NCI-H446 (cell line): ENCODE results near the gene NOSTRIN.
"Not testable (repeated sequence)": the region's sequence is repeated elsewhere in the genome, so short reads cannot be mapped to it uniquely, and the experiment has no call there.

Source experiments
- DNase-seq, 2 experiments: peaks; one replicate each; lab custom pipeline; 2025; lab: John Stamatoyannopoulos, UW

NOSTRIN gene, protein sequence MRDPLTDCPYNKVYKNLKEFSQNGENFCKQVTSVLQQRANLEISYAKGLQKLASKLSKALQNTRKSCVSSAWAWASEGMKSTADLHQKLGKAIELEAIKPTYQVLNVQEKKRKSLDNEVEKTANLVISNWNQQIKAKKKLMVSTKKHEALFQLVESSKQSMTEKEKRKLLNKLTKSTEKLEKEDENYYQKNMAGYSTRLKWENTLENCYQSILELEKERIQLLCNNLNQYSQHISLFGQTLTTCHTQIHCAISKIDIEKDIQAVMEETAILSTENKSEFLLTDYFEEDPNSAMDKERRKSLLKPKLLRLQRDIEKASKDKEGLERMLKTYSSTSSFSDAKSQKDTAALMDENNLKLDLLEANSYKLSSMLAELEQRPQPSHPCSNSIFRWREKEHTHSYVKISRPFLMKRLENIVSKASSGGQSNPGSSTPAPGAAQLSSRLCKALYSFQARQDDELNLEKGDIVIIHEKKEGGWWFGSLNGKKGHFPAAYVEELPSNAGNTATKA

GRCh38 chr2:168801961-168802858 lies at the start of gene NOSTRIN:
TSS of gene NOSTRIN (plus strand) at chr2:168802637. CDS start at chr2:168802647, 10 bp downstream.
- DNase-seq, result no peak

- DNase-seq, result no peak
Measured at GRCh38 chr2:168753765-168754329, 48.6 kb upstream of the NOSTRIN start.

DNA sequence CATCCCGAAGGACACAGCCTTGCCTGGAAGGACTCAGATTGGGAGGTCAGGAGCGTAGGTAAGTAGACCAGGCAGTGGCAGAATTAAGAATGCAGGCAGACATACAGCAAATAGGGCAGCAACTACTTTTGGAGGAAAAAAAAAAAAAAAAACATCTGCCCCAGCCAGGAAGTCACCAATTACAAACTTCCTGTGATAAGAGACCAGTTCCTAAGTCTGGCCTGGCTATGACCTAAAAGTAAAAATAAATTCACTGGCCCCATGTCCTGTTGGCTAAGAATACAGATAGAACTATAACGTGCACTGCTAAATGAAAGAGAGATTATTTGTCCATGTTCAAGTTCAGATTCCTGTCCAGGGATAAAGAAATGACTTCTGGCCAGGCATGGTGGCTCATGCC lies 45.2 kb upstream of the NOSTRIN start:
- no peak for DNase-seq

DNA sequence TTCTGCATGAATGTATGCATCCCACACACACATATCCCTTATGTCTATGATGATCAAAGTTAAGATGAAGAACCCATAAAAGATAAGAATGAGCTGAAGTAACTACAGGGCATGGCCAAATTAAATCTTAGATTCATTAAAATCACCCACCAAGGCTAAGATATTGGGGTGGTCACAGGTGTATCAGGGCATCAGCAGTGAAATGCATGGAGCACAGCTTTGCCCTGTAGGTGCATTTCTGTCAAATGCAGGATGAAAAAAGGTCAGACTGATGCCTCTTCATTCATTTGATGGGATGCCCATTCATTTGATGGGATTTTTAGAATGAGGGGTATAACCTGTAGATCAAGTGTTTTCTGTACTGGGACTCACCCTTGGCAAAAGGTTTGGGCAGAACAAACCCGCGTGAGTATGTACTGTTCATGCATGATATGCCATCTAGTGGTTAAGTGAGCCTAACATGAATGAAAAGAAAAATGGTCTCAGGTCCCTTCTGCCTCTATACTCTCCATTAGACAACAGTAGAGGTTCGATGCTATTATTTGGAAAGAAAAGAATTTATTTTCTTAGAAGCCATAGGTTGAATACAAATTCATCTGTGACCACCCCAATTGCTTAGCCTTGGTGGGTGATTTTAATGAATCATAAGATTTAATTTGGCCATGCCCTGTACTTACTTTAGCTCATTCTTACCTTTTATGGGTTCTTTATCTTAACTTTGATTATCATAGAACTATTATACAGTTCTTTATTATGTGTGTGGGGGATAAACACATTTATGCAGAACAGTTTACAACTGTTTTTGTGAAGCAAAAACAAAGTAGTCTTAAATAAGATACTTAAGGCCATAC lies 43.2 kb upstream of the NOSTRIN start:
- peak; percentile 46 to 61 for DNase-seq

DNA sequence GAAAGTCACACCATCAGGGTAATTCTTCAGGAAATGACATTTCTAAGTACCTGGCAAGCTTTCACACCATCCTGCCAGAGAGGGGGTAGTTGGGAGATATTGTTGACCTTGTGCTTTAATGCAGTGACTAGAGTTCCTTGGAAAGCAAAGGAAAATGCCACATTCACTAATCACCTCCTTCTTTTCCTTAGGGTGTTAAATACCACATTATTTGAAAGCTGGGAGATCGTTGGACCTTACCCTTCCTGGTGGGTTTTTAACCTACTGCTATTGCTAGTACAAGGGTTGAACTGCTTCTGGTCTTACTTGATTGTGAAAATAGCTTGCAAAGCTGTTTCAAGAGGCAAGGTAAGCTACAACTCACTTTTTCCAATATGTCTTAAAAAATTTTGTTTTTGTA lies 37.0 kb upstream of the NOSTRIN start:
- no peak for DNase-seq

GRCh38 chr2:168766600-168766999 lies 35.8 kb upstream of the NOSTRIN start:
- no peak for DNase-seq

DNA sequence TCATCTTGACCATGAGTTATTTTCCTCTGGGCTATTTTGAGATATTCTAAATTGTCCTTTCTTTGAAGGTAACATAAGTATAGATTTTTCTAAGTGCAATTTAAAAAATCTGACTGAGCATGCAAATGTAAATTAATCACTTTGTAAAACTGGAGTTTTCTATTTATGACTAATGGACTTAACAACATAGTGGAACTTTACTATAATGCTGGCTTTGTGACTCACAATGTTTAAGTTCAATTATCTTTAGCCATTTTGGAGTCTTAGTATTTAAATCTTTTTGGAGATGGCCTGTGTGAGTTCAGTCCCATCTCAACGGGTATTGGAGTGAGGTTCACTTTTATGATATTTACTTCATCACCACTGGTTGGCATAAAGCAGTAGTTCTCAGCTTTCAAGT lies 35.2 kb upstream of the NOSTRIN start:
- DNase-seq, result no peak

- not testable (repeated sequence) for DNase-seq
Measured at GRCh38 chr2:168768357-168768756, 34.1 kb upstream of the NOSTRIN start.

- DNase-seq, result no peak
Measured at GRCh38 chr2:168770796-168771195, 31.6 kb upstream of the NOSTRIN start.

DNA sequence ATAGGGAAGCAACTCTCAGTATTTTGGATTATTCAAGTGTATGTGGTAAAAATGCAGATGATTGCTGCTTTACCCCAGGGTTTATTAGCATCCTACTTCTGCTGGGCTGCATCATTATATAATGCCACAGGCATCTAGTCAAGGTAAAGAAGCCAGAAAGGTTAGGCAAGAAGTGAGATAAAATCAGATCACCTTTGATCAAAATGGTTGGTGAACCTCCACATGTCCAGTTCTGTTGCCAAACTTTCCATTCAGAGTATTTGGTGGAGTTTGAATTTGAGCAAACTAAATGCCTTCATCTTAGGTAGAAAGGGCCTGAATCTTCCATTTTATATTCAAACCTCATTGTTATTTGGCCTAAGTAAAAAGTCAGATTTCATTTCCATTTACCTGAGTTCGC lies 29.7 kb upstream of the NOSTRIN start:
- no peak for DNase-seq

GRCh38 chr2:168773128-168773527 lies 29.3 kb upstream of the NOSTRIN start:
- DNase-seq, result no peak

DNA sequence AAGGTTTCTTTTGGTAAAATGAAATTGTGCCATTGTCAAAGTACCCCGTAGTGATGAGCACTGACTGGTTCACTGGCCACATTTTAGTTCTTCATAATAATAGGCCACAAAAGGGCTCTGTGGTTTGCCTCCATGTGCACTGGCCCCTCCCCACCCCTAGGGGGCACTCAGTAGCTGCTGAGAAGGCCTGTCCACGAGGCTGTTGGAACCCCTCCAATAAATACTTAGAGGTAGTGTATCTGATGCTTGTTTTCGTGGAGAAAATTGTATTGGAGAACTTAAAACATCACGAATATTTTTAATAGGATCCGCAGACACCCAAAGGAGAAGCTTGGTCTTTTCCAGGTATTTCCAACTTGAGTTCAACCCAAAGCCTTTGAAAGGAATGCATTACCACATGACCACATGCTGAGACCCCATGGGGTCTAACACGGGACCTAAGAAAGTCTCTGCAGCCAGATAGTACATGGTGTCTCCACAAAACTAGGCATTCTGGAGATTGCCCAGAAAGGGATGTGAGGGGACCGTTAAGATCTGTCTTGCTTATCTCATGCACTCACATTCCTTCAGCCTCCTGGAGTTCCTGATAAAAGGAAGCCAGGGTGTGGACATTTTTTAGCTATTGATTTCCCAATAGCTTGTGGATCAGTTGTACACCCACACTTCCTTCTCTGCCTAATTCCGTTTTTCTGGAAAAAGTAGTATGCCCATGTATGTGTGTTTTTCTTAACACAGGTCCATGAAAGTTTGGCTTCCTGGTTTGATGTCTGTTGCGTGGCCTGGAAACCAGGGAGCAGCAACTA lies 28.5 kb upstream of the NOSTRIN start:
- DNase-seq, result peak; percentile 9 to 78

- no peak for DNase-seq
Measured at GRCh38 chr2:168775837-168776236, 26.6 kb upstream of the NOSTRIN start.

GRCh38 chr2:168780669-168781071 lies 21.8 kb upstream of the NOSTRIN start:
- DNase-seq, result no peak

- no peak for DNase-seq
Measured at GRCh38 chr2:168781191-168781817, 21.1 kb upstream of the NOSTRIN start.

GRCh38 chr2:168782271-168782670 lies 20.2 kb upstream of the NOSTRIN start:
- DNase-seq, result no peak

GRCh38 chr2:168784993-168785392 lies 17.4 kb upstream of the NOSTRIN start:
- DNase-seq, result no peak

GRCh38 chr2:168787098-168787781 lies 15.2 kb upstream of the NOSTRIN start:
- DNase-seq, result no peak

GRCh38 chr2:168787782-168788376 lies 14.6 kb upstream of the NOSTRIN start:
- no peak for DNase-seq
